Muscle of arm (tissue), 12 donors: ENCODE data around the gene DACH1. TPM values are rescaled to one million over a fixed set of nuclear protein-coding genes. Genes with fewer than 3 reads are reported as not detected.
"Not testable (repeated sequence)": the region's sequence is repeated elsewhere in the genome, so short reads cannot be mapped to it uniquely, and the experiment has no call there.

ENCODE experiments used
- DNase-seq: peaks from one replicate; pipeline ENCODE4 v3.0.0-alpha.2; 2013
- polyA plus RNA-seq, 12 donors: library from polyadenylated mRNA; unstranded; fragments of 120-200 nt; gene quantifications; one replicate each; pipeline ENCODE4 v1.2.1, GENCODE V29; 2013; ENCODE audit not compliant: insufficient read length in 12 of 12

Gene DACH1
- polyA plus RNA-seq, 12 donors, result 5.7 to 12.0 (median 10.6) TPM; not detected in 1

- no peak for DNase-seq
These were observed 2.3 kb upstream of the DACH1 start for GRCh38 chr13:71869274-71869673.

- DNase-seq, result peak; percentile 28
These were observed 471 bp downstream of the DACH1 start for GRCh38 chr13:71866335-71867130.

- peak; percentile 21 for DNase-seq
These were observed 1.1 kb downstream of the DACH1 start for GRCh38 chr13:71865874-71866334.

GRCh38 chr13:71864986-71865873 lies 1.8 kb downstream of the DACH1 start:
- DNase-seq, result peak; percentile 11

GRCh38 chr13:71864094-71864985 lies 2.7 kb downstream of the DACH1 start:
- peak; percentile 26 for DNase-seq

GRCh38 chr13:71863254-71863865 lies 3.6 kb downstream of the DACH1 start:
- DNase-seq, result no peak

GRCh38 chr13:71862459-71862943 lies 4.5 kb downstream of the DACH1 start:
- DNase-seq, result no peak

GRCh38 chr13:71861769-71862458 lies 5.1 kb downstream of the DACH1 start:
- no peak for DNase-seq

- no peak for DNase-seq
These were observed 6.4 kb downstream of the DACH1 start for GRCh38 chr13:71860547-71861138.

- no peak for DNase-seq
These were observed 8.4 kb downstream of the DACH1 start for GRCh38 chr13:71858647-71859046.

- no peak for DNase-seq
These were observed 10.4 kb downstream of the DACH1 start for GRCh38 chr13:71856548-71857043.

- DNase-seq, result no peak
These were observed 12.6 kb downstream of the DACH1 start for GRCh38 chr13:71854401-71854800.

- DNase-seq, result no peak
These were observed 13.3 kb downstream of the DACH1 start for GRCh38 chr13:71853725-71854124.

GRCh38 chr13:71852736-71853135 lies 14.3 kb downstream of the DACH1 start:
- no peak for DNase-seq

- DNase-seq, result no peak
These were observed 15.2 kb downstream of the DACH1 start for GRCh38 chr13:71851498-71852409.

GRCh38 chr13:71842003-71842402 lies 25.0 kb downstream of the DACH1 start:
- DNase-seq, result no peak

- no peak for DNase-seq
These were observed 28.2 kb downstream of the DACH1 start for GRCh38 chr13:71838842-71839241.

- not testable (repeated sequence) for DNase-seq
These were observed 29.4 kb downstream of the DACH1 start for GRCh38 chr13:71837582-71837981.

GRCh38 chr13:71831716-71832115 lies 35.3 kb downstream of the DACH1 start:
- DNase-seq, result no peak
